Fibroblast of lung (primary cell): Measurements from ENCODE around the gene AQP2.

Experiments
- CTCF ChIP-seq, 2 donors: IDR thresholded peaks in 1 of 2; conservative IDR thresholded peaks in 1 of 2; 1 replicate in 1 of 2; 2 replicates in 1 of 2; pipeline ENCODE4 v1.5.1; 2011 to 2012; ENCODE audit warnings: low read length in 2 of 2, control low read depth in 1 of 2, inconsistent platforms in 1 of 2, low read depth in 1 of 2, mild to moderate bottlenecking in 1 of 2
- EZH2 ChIP-seq: IDR thresholded peaks from 2 replicates; pipeline ENCODE4 v1.5.1; 2012; ENCODE audit warnings: low read length, control low read depth, mild to moderate bottlenecking; ENCODE audit errors: missing control alignments

GRCh38 chr12:49912345-49913255, 37.9 kb upstream of the AQP2 start:
- no peak for TF ChIP-seq EZH2
- TF ChIP-seq CTCF (conservative IDR thresholded peaks at IDR 0.05 in 1 of 2, IDR thresholded peaks at IDR 0.05 in 1 of 2; ENCODE audit: low read depth in 1 of 2, low read length in 2 of 2), result no peak
